Measurements from ENCODE around the gene ASTL.

DNA sequence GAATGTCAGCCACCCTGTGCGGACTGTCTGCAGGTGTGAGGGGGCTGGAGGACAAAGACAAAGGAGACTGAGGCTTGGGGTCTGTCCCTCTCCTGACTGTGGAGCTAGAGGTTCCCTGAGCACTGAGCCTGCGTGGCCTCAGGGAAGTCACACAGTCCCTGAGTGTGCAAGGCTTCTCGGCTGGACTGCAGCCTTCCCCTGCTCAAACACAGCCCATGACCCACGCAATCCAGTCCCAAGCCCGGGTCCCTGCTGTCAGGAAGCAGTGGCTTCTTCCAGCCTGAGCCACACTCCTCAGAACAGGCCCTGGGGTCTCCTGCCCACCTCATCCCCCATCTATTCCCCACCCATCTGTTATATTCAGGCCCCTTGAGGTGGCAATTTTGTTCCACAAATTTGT is 2.7 kb downstream of the ASTL start:
- TF ChIP-seq, protein P1, sequence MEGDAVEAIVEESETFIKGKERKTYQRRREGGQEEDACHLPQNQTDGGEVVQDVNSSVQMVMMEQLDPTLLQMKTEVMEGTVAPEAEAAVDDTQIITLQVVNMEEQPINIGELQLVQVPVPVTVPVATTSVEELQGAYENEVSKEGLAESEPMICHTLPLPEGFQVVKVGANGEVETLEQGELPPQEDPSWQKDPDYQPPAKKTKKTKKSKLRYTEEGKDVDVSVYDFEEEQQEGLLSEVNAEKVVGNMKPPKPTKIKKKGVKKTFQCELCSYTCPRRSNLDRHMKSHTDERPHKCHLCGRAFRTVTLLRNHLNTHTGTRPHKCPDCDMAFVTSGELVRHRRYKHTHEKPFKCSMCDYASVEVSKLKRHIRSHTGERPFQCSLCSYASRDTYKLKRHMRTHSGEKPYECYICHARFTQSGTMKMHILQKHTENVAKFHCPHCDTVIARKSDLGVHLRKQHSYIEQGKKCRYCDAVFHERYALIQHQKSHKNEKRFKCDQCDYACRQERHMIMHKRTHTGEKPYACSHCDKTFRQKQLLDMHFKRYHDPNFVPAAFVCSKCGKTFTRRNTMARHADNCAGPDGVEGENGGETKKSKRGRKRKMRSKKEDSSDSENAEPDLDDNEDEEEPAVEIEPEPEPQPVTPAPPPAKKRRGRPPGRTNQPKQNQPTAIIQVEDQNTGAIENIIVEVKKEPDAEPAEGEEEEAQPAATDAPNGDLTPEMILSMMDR (IDR thresholded peaks at IDR 0.05) = no peak
- TF ChIP-seq ZFX (IDR thresholded peaks at IDR 0.05; ENCODE audit: borderline replicate concordance) = no peak
